Measurements from ENCODE around the gene FAXDC2.

Gene FAXDC2

DNA sequence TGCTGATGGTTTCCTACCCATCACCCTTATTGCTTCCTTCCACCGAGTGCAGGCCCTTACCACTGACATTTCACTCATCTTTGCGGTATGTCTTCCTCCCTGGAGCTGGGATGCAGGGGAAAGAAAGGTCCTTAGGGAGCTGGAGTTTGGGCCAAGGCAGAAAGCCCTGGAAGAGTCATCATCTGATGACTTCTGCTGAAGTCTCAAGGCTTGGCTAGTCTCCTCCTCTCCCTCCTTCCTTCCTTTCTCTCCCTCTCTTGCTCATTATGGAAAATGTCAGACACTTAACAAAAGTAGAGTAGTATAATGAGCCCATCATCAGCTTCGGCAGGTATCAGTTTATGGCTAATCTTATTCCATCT lies 55.2 kb downstream of the FAXDC2 start:
- TF ChIP-seq, protein P1, sequence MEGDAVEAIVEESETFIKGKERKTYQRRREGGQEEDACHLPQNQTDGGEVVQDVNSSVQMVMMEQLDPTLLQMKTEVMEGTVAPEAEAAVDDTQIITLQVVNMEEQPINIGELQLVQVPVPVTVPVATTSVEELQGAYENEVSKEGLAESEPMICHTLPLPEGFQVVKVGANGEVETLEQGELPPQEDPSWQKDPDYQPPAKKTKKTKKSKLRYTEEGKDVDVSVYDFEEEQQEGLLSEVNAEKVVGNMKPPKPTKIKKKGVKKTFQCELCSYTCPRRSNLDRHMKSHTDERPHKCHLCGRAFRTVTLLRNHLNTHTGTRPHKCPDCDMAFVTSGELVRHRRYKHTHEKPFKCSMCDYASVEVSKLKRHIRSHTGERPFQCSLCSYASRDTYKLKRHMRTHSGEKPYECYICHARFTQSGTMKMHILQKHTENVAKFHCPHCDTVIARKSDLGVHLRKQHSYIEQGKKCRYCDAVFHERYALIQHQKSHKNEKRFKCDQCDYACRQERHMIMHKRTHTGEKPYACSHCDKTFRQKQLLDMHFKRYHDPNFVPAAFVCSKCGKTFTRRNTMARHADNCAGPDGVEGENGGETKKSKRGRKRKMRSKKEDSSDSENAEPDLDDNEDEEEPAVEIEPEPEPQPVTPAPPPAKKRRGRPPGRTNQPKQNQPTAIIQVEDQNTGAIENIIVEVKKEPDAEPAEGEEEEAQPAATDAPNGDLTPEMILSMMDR (IDR thresholded peaks at IDR 0.05; ENCODE audit: borderline replicate concordance, insufficient read depth, low read depth, low read length) = no peak

DNA sequence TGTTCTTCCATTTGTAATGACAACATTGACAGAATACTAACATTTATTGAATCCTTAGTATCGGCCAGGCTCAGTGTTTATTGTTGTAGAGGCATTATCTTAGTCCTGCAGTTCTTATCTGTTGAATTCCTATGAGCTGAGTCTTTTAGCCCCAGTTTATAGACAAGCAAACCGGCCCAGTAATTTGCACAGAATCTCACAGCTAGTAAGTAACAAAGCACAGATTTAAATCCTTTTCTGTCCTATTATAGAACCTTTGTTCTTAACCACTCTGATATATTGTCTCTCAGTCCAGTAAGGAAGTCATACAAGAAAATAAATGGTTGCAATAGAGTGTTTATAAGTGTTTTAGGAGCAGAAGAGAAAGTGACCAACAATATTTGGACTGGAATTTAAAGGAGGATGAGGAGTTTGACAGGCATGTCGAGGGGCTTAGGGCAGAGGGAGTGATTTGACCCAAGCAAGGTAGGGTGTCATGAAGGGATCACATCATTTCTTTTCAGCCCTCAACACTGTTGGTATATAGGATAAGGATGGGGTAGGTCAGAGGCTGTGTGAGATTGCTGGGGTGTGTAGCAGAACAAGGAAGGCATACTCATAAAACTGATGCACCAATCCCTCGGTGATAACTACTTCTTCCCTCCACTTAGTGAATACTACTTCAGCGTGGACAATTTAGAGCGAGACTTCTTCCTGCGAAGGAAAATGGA lies 55.7 kb downstream of the FAXDC2 start:
- H3K4me3 ChIP-seq (ENCODE audit: low read depth, low read length) = no peak overlapping the region
- TF ChIP-seq, protein P1 (IDR thresholded peaks at IDR 0.05; ENCODE audit: borderline replicate concordance, insufficient read depth, low read depth, low read length) = no peak

More for the DNA sequence above, 55.2 kb downstream of the FAXDC2 start:
- no peak overlapping the region for H3K4me3 ChIP-seq (ENCODE audit: low read depth, low read length)

GRCh38 chr5:154793599-154794524 lies 56.5 kb downstream of the FAXDC2 start:
- TF ChIP-seq, protein P1 (IDR thresholded peaks at IDR 0.05; ENCODE audit: borderline replicate concordance, insufficient read depth, low read depth, low read length) = no peak
- H3K4me3 ChIP-seq (ENCODE audit: low read depth, low read length) = no peak overlapping the region

GRCh38 chr5:154791535-154791934 lies 58.9 kb downstream of the FAXDC2 start:
- TF ChIP-seq, protein P1 (IDR thresholded peaks at IDR 0.05; ENCODE audit: borderline replicate concordance, insufficient read depth, low read depth, low read length) = no peak
- H3K4me3 ChIP-seq (ENCODE audit: low read depth, low read length) = no peak overlapping the region

DNA sequence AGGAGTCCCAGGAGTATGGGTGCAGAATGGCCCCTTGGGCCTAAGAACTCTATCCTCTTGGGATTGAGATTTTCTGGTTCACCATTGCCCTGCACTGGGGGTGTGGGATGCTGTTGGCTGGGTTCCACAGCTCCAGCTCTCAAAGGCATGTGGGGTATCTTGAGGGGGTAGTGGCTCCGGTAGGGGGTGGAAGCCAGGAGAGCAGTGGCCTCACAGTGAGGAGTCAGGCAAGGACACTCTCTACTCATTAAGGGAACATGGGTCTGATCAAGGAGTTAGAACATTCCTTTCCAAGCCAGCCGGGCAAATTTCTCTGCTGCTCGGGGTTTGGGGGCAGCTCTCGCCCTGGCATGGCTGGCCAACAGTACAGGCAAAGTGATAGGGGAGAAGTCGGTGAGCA lies 62.2 kb downstream of the FAXDC2 start:
- TF ChIP-seq, protein P1 (IDR thresholded peaks at IDR 0.05; ENCODE audit: borderline replicate concordance, insufficient read depth, low read depth, low read length) = no peak

DNA sequence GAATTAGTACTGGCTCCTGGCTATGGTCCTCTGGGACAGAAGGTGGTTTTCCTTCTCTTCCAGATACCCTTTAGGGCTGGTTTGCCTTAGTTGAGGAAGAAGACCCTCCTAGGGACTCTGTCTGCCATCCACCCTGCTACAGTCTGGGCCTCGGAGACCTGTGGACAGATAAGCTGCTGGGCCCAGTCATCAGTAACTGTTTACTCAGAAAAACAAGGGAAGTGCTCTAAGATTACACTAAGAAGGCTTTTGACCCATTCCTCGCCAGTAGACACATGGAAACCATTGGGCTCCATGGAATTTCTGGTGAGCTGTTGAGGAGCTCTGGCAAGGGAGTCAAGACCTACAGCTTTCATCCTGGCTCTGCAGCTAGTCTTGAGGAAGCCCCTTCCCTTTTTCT lies 64.0 kb downstream of the FAXDC2 start:
- H3K4me3 ChIP-seq (ENCODE audit: low read depth, low read length) = no peak overlapping the region
- TF ChIP-seq, protein P1 (IDR thresholded peaks at IDR 0.05; ENCODE audit: borderline replicate concordance, insufficient read depth, low read depth, low read length) = no peak

More for the DNA sequence above, 62.2 kb downstream of the FAXDC2 start:
- H3K4me3 ChIP-seq (ENCODE audit: low read depth, low read length) = no peak overlapping the region
